AG04450 (cell line): Measurements from ENCODE around the gene EVA1A. TPM values are rescaled to one million over a fixed set of nuclear protein-coding genes. Genes with fewer than 3 reads are reported as not detected.

Experiments
- CTCF ChIA-PET: fragments of 300-600, 350-600 bp; formaldehyde crosslinking; extraction: SDS; loops from one replicate; lab custom pipeline; 2022; ENCODE audit warnings: antibody characterized with exemption, inconsistent platforms; lab: Charles Lee
- POLR2A ChIA-PET: fragments of 350-600 bp; formaldehyde crosslinking; extraction: SDS; loops from one replicate; lab custom pipeline; 2021; ENCODE audit warnings: antibody characterized with exemption, inconsistent platforms; lab: Yijun Ruan, JAX
- DNase-seq: peaks from one replicate; pipeline ENCODE4 v3.0.0-alpha.2; 2011; ENCODE audit warnings: low read depth, low spot score
- H3K27ac ChIP-seq: one replicate; pipeline ENCODE4 v1.5.1; 2012; ENCODE audit warnings: low read depth, low read length, control low read depth
- H3K27me3 ChIP-seq: one replicate; pipeline ENCODE4 v1.6.0; 2012; ENCODE audit warnings: low read length; ENCODE audit not compliant: control insufficient read depth, insufficient read depth
- H3K4me3 ChIP-seq: 2 replicates; pipeline ENCODE4 v1.5.1; 2011; ENCODE audit warnings: mild to moderate bottlenecking, low read depth, low read length, control low read depth
- H3K9me3 ChIP-seq: 2 replicates; pipeline ENCODE4 v1.5.1; 2012; ENCODE audit warnings: low read length; ENCODE audit not compliant: control insufficient read depth, insufficient read depth
- polyA plus RNA-seq: library from polyadenylated mRNA; depleted of rRNA; stranded (reverse); fragments of >200 nt; gene quantifications from 2 replicates; pipeline ENCODE4 v1.2.3, GENCODE V29; 2011
- TF ChIP-seq, protein P1 (sequence below): IDR thresholded peaks from 2 replicates; pipeline ENCODE4 v1.5.1; 2011; ENCODE audit warnings: low read depth, low read length, control low read depth, inconsistent platforms

Gene EVA1A
- polyA plus RNA-seq, 1 experiment = 22.8 TPM

DNA sequence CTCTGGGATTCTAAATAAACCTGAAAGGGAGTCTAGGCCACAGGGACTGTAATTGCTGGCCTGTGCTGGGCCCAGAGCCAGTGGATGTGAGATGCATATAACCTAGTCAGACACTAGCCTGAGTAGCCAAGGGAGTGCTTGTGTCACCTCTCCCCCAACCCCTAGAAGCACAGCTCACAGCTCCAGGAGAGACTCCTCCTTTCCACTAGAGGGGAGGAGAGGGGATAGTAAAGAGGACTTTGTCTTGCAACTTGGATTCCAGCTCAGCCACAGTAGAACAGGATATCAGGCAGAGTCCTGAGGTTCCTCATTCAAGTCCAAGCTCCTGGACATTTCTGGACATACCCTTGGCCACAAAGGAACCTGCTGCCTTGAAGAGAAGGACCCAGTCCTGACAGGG lies 18.4 kb upstream of the EVA1A start:
- H3K27me3 ChIP-seq = no peaks in the 10 kb centered on the region
- POLR2A ChIA-PET = no interaction called here
- no peak for DNase-seq
- no peak overlapping the region for H3K4me3 ChIP-seq
- CTCF ChIA-PET = no interaction called here
- no peak overlapping the region for H3K27ac ChIP-seq
- TF ChIP-seq, protein P1, sequence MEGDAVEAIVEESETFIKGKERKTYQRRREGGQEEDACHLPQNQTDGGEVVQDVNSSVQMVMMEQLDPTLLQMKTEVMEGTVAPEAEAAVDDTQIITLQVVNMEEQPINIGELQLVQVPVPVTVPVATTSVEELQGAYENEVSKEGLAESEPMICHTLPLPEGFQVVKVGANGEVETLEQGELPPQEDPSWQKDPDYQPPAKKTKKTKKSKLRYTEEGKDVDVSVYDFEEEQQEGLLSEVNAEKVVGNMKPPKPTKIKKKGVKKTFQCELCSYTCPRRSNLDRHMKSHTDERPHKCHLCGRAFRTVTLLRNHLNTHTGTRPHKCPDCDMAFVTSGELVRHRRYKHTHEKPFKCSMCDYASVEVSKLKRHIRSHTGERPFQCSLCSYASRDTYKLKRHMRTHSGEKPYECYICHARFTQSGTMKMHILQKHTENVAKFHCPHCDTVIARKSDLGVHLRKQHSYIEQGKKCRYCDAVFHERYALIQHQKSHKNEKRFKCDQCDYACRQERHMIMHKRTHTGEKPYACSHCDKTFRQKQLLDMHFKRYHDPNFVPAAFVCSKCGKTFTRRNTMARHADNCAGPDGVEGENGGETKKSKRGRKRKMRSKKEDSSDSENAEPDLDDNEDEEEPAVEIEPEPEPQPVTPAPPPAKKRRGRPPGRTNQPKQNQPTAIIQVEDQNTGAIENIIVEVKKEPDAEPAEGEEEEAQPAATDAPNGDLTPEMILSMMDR = no peak
- peaks cover 2% of the 10 kb centered on the region; the same call in 1 of the 2 replicates for H3K9me3 ChIP-seq

DNA sequence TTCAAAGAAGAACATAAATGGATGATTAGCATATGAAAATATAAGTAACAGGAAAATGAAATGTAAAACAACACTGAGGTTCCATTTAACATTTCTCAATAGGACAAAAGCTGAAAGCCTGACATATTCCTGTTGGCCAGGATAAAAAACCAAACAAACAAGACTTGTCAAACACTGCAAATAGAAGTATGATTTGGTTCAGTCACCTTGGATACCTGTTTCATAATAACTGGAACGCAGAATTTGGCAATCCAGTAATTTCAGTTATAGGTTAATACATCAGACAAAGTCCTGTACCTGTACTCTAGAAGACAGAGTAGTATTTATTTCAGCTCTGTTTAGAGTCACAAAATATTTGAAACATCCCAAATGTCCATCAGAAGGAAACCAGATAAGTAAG lies 16.5 kb upstream of the EVA1A start:
- no peak for DNase-seq
- H3K4me3 ChIP-seq = no peak overlapping the region
- peaks cover 2% of the 10 kb centered on the region; the same call in 1 of the 2 replicates for H3K9me3 ChIP-seq
- ChIA-PET CTCF (no interaction called here), POLR2A (no interaction called here)
- H3K27ac ChIP-seq = no peak overlapping the region
- no peaks in the 10 kb centered on the region for H3K27me3 ChIP-seq
- TF ChIP-seq, protein P1 = no peak

DNA sequence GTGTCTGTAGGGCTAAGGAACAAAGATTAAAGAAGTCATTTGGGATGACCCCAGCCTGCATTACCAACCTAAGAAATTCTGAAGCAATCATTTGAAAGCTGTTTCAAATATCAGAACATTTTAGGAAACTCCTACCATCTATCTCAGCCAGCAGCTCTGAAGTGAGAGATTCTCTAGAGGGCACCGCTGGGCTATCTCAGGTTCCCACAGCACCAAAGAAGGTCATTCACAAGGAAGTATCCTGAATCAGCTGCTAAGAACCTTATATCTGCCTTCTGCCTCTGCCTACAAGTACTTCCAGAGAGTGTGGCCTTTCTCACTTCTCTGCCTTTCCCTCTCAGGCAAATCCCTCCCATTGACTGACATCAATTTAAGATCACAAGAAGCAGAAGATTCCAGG lies 13.4 kb upstream of the EVA1A start:
- TF ChIP-seq, protein P1 = no peak
- CTCF ChIA-PET = interaction anchor here (0.6 to 7.1 kb wide), 7 partner anchors 12 to 374 kb away, joined by 3 to 38 read pairs (median 5); no protein-coding TSS in a partner anchor
- no peaks in the 10 kb centered on the region for H3K9me3 ChIP-seq
- no peak for DNase-seq
- no peak overlapping the region for H3K4me3 ChIP-seq
- no peak overlapping the region for H3K27ac ChIP-seq
- no peaks in the 10 kb centered on the region for H3K27me3 ChIP-seq
- POLR2A ChIA-PET = no interaction called here

DNA sequence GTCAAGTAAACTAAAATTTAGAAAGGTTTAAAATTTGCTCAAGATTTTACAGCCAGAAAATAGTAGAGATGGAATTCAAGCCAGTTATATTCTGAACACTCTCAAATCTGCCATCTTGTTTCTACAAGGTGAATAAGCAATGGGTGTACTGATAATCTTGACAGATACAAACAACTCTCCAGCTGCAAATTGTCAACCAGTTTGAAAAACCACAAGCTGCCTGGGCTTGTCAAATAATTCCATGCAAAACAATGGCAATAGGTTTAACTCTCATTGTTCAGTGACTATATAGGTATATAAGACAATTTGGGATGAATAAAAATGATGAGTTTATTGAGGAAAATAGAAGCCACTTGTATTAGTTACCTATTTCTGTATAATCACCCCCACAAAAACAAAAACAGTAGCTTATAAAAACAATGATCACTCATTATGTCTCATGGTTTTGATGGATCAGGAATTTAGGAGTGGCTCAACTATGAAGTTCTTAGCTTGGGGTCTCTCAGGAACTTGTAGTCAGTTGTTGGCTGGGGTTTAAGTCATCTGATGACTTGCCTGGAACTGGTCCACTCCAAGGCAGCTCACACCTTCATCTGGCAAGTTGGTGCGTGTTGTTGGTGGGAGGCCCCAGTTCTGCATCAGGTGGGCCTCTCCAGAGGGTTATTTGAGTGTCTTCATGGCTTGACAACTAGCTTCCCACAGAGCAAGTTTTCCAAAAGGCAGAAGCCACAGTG lies 12.6 kb upstream of the EVA1A start:
- TF ChIP-seq, protein P1 = no peak
- ChIA-PET POLR2A (no interaction called here), CTCF (interaction anchor here (0.7 to 7.1 kb wide), 6 partner anchors 13 to 56 kb away, joined by 3 to 38 read pairs (median 4); no protein-coding TSS in a partner anchor)
- no peak for DNase-seq
- no peaks in the 10 kb centered on the region for H3K9me3 ChIP-seq
- no peak overlapping the region for H3K4me3 ChIP-seq
- no peaks in the 10 kb centered on the region for H3K27me3 ChIP-seq
- H3K27ac ChIP-seq = no peak overlapping the region

DNA sequence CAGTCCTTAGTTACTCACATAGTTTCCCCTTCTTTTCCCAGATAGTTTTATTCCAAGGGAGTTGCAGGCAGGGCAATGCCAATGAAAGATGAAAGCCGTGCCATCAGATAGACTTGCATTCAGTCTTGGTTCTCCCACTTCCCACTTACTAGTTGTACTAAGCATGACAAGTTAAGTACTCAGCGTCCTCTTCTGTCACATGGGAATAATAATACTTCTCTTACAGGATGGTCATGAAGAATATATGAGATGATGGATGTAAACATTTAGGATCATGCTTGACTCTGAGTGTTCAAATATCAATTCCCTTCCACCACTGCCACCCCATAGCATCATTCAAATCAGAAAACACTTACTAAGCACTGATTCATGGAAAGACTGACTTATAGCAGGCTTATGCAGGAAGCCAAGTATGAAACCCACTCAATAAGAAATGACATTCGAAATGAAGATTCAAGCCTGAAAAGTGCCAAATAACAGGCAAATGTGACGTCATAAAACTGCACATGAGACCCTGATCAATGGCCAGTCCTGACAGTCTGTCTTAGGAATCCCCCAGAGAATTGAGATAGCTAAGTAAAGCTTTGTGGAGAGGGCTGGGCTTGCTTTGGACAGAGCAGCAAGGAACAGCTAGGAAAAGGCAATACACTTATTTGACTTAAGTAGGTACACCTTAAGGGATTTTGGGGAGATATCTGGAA lies 11.1 kb upstream of the EVA1A start:
- POLR2A ChIA-PET = no interaction called here
- Histone ChIP-seq H3K27me3 (no peaks in the 10 kb centered on the region), H3K9me3 (no peaks in the 10 kb centered on the region), H3K4me3 (no peak overlapping the region), H3K27ac (no peak overlapping the region)
- CTCF ChIA-PET = interaction anchor here (1.3 to 7.1 kb wide), 2 partner anchors 35 to 37 kb away, joined by 3 to 38 read pairs; no protein-coding TSS in a partner anchor
- DNase-seq = no peak
- TF ChIP-seq, protein P1 = no peak
